Thoracic aorta (tissue), 2 donors: ENCODE data around the gene GALNT9. TPM values are rescaled to one million over a fixed set of nuclear protein-coding genes. Genes with fewer than 3 reads are reported as not detected.

Experiments
- ATAC-seq: fragments of 150-250 bp; one replicate; pipeline ENCODE4 v1.8.0; 2017; ENCODE audit warnings: low read depth; ENCODE audit not compliant: insufficient number of reproducible peaks, low FRiP score
- DNase-seq: peaks from one replicate; pipeline ENCODE4 v3.0.0-alpha.2; 2020; ENCODE audit warnings: low spot score
- H3K27ac ChIP-seq, 2 donors: fragments of 200-600 bp; sonication (generic); 1 replicate in 1 of 2; 2 replicates in 1 of 2; pipeline ENCODE4 v1.5.1; 2016; ENCODE audit warnings: mild to moderate bottlenecking in 2 of 2, moderate library complexity in 2 of 2
- H3K27me3 ChIP-seq: fragments of 200-600 bp; sonication (generic); replicated peaks from 2 replicates; pipeline ENCODE4 v1.6.0; 2016; ENCODE audit warnings: mild to moderate bottlenecking; ENCODE audit not compliant: insufficient read depth
- H3K36me3 ChIP-seq: fragments of 200-600 bp; sonication (generic); one replicate; pipeline ENCODE4 v1.5.1; 2016
- H3K4me1 ChIP-seq, 2 donors: fragments of 200-600 bp; sonication (generic); 1 replicate in 1 of 2; 2 replicates in 1 of 2; pipeline versions ENCODE4 v1.5.1 to v1.6.0; 2016; ENCODE audit warnings: low read depth in 2 of 2, mild to moderate bottlenecking in 1 of 2; ENCODE audit not compliant: control insufficient read depth in 1 of 2
- H3K4me3 ChIP-seq: fragments of 200-600 bp; sonication (generic); 2 replicates; pipeline ENCODE4 v1.5.1; 2016; ENCODE audit warnings: mild to moderate bottlenecking
- H3K9me3 ChIP-seq: fragments of 200-600 bp; sonication (generic); 2 replicates; pipeline ENCODE4 v1.5.1; 2016
- CTCF ChIP-seq: fragments of 200-600 bp; sonication (generic); IDR thresholded peaks from one replicate; pipeline ENCODE4 v1.5.1; 2019; ENCODE audit warnings: antibody characterized with exemption
- total RNA-seq, 2 donors: library from RNA; depleted of rRNA; stranded (reverse); fragments of >200 nt; gene quantifications; one replicate each; pipeline versions ENCODE4 v1.1.0 to v1.2.3, GENCODE V29; 2016

The GALNT9 gene
- total RNA-seq, 2 donors from 2014 or later: 1.7 TPM; not detected in 1

DNA sequence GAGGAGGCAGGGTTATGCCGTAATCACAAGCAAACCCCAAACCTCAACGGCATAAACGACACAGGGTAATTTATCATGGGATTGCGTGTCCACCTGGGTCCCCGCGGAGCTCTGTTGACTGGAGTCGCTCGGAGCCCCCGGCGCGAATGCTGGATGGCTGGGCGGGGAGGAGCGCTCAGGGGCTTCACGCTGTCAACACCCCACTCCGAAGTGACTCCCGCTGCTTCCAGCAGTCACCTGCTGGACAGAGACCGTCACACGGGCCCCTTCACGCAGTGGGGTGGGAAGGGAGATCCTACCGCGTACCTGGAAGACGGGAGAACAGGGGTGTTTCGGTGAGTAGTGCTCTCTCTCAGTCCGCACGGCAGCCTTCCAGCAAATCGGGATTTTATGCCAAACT, 4.4 kb upstream of the GALNT9 start:
- Histone ChIP-seq H3K4me1 (no peaks in the 10 kb centered on the region), H3K36me3 (no peaks in the 10 kb centered on the region), H3K27me3 (no peaks in the 10 kb centered on the region), H3K4me3 (no peak overlapping the region), H3K27ac (no peak overlapping the region), H3K9me3 (no peaks in the 10 kb centered on the region)
- no peak for TF ChIP-seq CTCF
- DNase-seq: no peak
- ATAC-seq: no peak

DNA sequence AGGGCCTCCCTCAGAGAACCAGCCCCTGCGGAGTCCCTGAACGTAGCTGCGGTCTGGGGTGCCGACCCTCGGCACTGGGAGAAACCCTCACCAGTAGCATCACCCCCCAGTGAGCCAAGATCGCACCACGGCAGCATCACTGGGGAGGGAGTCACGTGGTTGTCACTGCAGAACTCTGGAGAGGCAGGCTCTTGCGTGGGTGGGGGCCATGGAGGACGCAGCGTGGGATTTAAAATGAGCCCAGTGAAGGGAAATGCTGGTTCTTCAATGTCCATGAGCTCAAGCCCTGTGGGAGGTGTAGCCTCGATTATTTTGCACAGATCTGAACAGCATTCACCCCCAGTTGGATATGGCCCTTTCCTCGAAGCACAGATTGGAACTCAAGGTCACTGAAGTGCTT, 3.9 kb upstream of the GALNT9 start:
- H3K27me3 ChIP-seq: no peaks in the 10 kb centered on the region
- peaks cover 0 to 4% of the 10 kb centered on the region in 2 donors for H3K4me1 ChIP-seq
- no peak overlapping the region for H3K27ac ChIP-seq
- ATAC-seq: no peak
- no peaks in the 10 kb centered on the region for H3K36me3 ChIP-seq
- H3K4me3 ChIP-seq: no peak overlapping the region
- H3K9me3 ChIP-seq: no peaks in the 10 kb centered on the region
- DNase-seq: no peak
- no peak for TF ChIP-seq CTCF

DNA sequence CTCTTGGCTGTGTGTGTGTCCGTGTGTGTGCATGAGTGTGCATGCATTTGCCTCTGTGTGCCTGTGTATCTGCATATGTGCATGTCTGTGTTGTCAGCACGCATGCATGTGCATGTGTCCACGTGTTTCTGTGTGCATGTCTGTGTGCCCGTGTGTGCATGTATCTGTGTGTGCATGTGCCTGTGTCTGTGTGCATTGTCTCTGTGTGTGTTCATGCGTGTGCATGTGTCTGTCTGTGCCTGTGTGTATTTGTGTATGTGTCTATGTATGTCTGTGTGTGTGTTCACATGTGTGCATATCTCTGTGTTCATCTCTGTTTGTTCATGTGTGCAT, 1.1 kb upstream of the GALNT9 start:
- Histone ChIP-seq H3K27me3 (no peaks in the 10 kb centered on the region), H3K9me3 (no peaks in the 10 kb centered on the region), H3K36me3 (no peaks in the 10 kb centered on the region), H3K4me1 (peaks cover 4 to 7% of the 10 kb centered on the region in 2 donors), H3K4me3 (no peak overlapping the region), H3K27ac (no peak overlapping the region)
- DNase-seq (no peak), ATAC-seq (no peak)
- no peak for TF ChIP-seq CTCF

- H3K4me3 ChIP-seq: no peak overlapping the region
- no peaks in the 10 kb centered on the region for H3K27me3 ChIP-seq
- peaks cover 4 to 7% of the 10 kb centered on the region in 2 donors for H3K4me1 ChIP-seq
- H3K36me3 ChIP-seq: no peaks in the 10 kb centered on the region
- ATAC-seq: no peak
- no peaks in the 10 kb centered on the region for H3K9me3 ChIP-seq
- no peak for TF ChIP-seq CTCF
- no peak overlapping the region for H3K27ac ChIP-seq
- no peak for DNase-seq
These were observed 545 bp upstream of the GALNT9 start for GRCh38 chr12:132329720-132330548.

- Histone ChIP-seq H3K4me1 (peaks cover 4 to 7% of the 10 kb centered on the region in 2 donors), H3K27me3 (no peaks in the 10 kb centered on the region), H3K27ac (no peak overlapping the region), H3K36me3 (no peaks in the 10 kb centered on the region), H3K4me3 (no peak overlapping the region), H3K9me3 (no peaks in the 10 kb centered on the region)
- DNase-seq (no peak), ATAC-seq (no peak)
- no peak for TF ChIP-seq CTCF
These were observed 933 bp downstream of the GALNT9 start for GRCh38 chr12:132328282-132329029.
